NT2/D1 (cell line): Measurements from ENCODE around the gene CIAO3.

Experiments used
- SUZ12 ChIP-seq: IDR thresholded peaks from 2 replicates; pipeline ENCODE4 v1.6.1; 2011; ENCODE audit not compliant: insufficient read length, insufficient read depth; ENCODE audit errors: extremely low read depth
- YY1 ChIP-seq: IDR thresholded peaks from 2 replicates; pipeline ENCODE4 v1.6.1; 2011; ENCODE audit not compliant: insufficient read length, insufficient read depth
- ZNF274 ChIP-seq: IDR thresholded peaks from 2 replicates; pipeline ENCODE4 v1.6.1; 2011; ENCODE audit warnings: mild to moderate bottlenecking, low read depth, low read length

GRCh38 chr16:695355-696089 is 45.3 kb downstream of the CIAO3 start:
- TF ChIP-seq ZNF274 (no peak), YY1 (no peak), SUZ12 (no peak)
